NCI-H82 treated with DMSO at 0.1 percent for 48 hours (cell line): ENCODE results near the gene EXOSC1.
"Not testable (repeated sequence)": the region's sequence is repeated elsewhere in the genome, so short reads cannot be mapped to it uniquely, and the experiment has no call there.

Experiments
- DNase-seq: peaks from one replicate; lab custom pipeline; 2025; ENCODE audit not compliant: unreplicated experiment; lab: John Stamatoyannopoulos, UW

Gene EXOSC1

DNA sequence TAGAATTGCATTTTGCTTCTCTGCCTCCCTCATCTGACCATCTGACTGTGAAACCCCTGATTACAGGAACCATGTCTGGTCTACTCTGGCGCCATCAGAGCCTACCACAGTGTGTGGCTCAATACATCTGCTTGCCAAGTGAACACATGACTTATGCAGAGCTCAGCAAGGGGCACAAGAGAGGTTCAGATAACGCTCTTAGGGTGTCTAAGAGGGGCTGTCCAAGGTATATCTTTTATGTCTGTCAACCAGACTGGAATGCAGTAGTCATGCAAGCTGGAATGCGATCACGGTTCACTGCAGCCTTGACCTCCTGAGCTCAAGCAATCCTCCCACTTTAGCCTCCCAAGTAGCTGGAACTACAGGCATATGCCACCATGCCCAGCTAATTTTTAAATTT is 34.4 kb downstream of the EXOSC1 start:
- no peak for DNase-seq

DNA sequence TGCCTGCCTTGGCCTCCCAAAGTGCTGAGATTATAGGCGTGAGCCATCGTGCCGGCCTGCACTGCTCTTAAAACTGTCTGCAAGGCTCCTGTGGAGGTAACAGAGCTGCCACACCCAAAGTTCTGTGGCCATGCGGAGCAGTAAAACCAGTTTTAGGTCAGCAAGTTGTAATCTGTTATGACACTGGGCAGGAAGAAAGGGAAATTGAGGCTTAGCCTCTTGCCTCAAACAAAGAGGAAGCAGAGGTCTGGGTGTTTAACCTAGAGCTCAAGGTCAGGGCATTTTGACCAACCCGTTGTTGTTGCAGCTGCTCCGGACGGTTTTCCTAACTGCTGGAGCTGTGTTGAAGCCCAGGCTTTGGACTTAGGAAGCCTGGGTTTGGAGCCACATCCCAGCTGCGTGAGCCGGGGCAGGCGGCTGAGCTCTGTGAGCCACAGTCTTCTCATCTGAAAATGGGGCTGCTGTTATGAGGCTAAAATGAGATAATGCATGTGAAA is 37.3 kb downstream of the EXOSC1 start:
- no peak for DNase-seq

DNA sequence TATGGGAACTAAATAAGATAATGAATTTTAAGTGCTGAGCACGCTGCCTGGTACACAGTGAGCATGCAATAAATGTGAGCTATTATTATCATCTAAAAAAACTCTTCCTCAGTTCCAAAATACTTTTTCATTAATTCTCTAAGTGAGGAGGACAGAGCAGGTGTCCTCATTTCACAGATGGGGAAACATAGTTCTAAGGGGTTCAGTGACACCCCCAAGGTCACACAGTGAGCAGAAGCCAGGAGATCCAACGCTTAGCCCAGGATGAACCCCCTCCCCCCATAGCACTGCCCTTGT is 37.9 kb downstream of the EXOSC1 start:
- no peak for DNase-seq

DNA sequence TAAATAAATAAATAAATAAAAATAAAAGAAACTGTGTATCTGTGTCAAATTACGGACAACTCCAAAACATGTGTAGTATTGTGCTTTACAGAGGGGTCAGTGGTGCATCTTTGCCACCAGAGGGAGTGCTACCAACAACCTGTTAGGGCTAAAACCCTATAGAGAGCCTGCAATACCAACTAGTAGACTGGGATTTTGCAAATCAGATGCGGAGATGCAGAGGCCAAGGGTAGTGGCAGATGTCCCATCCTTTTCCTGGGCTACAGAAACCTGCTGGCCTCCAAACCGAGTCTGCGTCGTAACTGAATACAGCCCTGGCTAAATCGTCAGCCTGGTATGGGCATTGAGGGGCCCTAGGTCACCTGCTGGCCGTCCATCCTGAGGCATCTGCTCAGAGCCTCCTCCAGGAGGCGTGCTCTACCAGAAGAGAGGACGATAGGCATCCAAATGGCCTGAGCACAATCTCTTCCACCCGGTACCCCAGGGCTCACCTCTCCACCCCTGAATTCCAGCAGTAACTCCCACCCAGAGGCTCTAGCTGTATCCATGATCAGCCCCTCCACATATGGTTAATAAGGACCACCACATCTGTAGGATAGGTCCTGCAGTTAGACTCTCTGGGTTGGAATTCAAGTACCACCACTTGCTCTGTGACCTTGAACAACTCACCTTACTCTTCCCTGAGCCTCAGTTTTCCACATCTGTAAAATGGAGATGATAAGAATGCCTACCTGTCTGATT is 38.4 kb downstream of the EXOSC1 start:
- peak; percentile 87 for DNase-seq

DNA sequence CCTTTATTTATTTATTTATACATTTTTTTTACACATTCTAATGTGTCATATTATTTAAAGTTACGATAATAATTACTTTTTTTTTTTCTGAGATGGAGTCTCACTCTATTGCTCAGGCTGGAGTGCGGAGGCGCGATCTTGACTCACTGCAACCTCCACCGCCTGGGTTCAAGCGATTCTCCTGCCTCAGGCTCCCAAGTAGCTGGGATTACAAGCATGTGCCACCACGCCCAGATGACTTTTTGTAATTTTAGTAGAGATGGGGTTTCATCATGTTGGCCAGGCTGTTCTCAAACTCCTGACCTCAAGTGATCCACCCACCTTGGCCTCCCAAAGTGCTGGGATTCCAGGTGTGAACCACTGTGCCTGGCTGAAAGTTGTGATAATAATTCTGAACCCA is 39.3 kb downstream of the EXOSC1 start:
- DNase-seq: not testable (repeated sequence)

DNA sequence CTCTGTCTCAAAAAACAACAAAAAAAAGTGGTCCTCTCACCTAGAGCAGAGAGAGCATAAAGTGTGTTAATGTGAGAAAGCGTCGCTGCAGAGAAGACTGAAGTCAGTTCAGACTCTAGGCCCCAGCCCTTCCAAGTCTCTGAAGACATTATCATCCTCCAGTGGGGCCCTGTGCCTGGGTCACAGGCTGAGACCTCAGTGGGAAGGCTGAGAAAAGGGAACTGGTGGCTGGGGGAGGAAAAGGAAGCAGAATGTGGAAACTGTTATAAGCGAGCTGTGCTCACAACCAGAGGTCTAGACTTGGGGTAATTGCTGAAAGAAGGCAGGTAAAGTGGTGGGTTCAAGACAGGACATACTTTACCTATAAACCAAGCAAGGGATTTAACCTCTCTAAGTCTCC is 39.7 kb downstream of the EXOSC1 start:
- no peak for DNase-seq

DNA sequence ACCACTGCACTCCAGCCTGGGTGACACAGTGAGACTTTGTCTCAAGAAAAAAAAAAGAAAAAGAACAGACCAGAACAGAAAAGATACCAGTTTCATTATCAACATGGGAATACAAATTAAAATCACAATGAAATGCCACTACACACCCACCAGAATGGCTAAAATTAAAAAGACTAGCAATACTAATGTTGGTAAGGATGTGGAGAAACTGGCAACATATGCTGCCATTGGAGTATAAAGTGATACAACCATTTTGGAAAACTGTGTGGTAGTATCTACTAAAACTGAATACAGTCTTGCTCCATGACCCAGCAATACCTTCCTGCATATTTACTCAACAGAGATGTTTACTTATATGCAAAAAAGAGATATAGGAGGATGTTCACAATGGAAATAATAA is 41.8 kb downstream of the EXOSC1 start:
- no peak for DNase-seq

DNA sequence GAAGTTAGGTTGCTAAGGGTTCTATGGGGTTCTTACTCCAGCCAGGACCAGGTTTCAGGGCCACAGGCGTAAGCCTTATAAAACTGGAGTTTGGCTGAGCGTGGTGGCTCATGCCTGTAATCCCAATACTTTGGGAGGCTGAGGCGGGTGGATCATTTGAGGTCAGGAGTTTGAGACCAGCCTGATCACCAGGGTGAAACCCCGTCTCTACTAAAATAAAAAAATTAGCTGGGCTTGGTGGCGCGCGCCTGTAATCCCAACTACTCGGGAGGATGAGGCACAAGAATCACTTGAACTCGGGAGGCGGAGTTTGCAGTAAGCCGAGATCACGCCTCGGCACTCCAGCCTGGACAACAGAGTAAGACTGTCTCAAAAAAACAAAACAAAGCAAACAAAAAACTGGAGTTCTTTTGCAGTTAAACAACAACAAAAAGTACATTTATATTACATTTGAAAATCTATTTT is 44.3 kb downstream of the EXOSC1 start:
- DNase-seq: no peak

DNA sequence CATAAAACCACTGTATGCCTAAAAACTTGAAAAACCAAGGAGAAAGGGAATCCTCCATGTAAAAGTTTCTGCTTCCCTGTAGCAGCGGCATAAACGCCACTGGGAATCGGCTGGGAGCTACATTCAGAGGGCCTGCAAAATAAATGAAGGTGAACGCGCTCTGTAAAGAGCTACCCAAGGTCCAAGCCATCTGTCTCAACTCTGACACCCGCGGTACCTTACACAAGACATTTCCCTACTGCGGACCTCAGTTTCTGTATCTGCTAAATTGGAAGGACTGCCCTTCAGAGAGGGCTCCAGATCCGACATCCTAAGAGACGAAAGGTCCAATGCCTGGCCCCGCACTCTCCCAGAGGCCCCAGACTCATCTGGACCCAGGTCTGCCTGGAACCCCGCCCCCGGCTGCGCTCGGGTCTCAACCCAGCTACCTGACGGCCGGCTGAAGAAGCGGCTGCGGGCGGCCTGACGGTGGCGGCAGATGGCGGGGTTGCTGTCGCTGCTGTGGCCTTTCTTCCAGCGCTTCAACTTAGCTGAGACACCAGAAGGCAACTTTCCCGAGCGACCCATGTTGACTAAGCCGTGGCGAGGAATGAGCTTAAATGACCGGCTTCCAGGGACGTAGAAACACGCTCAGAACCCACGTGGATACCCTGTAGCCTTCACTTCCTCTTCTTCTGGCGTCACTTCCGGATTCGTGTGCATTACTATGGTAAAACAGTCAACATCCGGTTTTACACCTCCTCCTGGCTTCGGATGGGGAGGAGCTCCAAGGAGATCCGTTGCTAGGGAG is 44.9 kb downstream of the EXOSC1 start, which contains the start of gene RRP12:
RRP12 (minus strand) TSS at position 676 of the 790 bp plus-strand sequence; CDS start at position 567, 109 bp downstream.
- DNase-seq: peak; percentile 90

DNA sequence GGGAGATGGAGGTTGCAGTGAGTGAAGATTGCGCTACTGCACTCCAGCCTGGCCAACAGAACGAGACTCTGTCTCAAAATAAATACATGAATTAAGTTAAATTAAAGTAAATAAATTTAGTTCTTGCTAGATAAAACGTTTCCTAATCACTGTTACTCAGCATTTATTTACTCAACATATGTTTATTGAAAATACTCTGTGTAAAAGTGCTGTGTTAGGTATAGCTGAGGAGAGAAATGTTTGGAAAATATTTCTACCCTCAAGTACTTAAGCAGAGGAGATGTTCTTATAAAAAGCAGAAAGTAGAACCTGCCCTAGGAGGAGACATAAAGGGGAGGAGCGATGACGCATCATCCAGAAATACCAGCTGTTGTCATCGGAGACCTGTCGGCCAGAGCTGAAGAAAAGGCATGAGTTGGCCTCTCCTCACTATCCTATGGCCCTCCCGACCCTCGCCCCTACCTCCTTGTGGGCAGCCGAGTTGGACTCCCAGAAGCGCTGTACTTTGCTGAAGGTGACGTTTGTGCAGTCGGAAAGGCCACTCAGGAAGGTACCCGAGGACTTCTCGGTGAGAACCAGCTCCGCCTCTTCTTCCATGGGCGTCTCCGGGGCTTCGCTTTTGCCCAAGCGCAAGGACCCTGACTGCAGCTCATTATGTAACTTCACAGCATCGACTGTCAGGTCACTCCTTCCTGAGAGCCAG is 45.8 kb downstream of the EXOSC1 start:
- DNase-seq: no peak

DNA sequence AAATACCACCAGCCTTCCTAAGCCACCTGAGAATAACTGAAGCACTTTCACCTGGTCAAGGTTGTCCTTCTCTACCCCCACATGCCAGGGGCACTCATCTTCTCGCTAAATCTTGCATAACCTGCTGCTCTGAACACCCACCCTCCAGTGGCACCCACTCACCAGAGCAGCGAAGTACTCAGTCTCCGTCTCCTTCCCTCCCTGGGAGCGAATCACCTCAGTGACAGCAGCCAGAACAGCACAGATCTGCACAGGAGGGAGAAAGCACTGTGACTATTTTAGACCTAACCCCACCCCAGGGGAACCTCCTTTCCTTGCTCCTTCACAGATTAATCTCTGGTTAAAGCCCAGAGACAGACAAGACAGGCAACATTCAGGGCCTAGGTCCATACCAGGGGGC is 49.8 kb downstream of the EXOSC1 start:
- no peak for DNase-seq

DNA sequence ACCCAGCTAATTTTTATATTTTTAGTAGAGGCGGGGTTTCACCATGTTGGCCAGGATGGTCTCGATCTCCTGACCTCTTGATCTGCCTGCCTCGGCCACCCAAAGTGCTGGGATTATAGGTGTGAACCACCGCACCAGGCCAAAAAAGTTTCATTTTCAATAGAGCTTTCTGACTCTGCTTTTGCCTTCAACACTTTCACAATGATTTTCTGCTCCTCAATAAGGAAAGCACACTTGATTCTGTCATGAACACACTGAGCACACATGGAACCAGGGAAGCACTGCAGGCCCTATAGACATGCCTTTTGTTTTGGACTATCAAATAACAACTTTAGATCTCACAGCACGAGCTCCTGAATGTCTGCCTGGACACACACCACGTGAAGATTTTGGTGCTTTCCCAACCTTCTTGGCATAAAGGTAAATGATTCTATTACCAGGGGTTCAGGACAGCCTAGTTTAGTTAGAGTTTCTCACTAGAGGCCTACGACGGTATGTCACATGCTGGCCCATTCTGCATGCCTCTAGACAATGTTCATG is 52.7 kb downstream of the EXOSC1 start:
- DNase-seq: no peak

DNA sequence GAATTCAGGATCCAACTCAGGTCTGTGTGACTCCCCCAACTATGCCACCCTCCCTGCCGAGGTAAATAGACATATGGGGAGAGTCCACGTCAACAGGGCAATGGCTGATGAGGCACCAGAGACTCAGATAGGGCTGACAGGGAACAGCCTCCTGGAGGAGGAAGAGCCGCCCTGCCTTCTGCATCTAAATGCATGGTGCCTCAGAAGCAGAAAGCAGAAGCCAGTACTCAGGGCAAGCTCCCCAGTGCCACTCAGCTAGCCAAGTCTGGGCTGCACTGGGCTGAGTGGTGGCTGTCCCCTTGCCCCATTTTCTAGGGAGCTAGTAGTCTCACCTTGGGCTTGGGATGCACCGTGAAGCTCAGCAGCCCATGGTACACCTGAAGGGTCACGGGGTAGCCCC is 55.7 kb downstream of the EXOSC1 start:
- no peak for DNase-seq

DNA sequence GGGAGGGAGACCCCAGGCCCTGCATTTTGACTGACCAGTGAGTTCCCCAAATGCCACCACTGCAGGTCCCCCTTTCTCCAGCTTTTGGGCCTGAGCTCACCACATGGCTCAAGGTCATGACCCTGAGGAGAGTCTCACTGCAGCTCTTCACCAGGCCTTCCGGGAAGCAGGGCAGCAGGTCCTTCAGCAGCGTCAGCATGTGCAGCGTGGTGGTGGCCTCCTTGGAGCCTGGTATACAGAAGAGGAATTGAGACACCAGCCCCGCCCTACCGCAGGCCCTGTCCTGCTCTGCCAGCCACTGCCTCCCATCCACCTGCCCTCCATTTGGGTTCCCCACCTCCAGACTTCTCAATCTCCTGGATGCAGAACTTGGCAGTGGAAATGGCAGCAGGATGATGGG is 57.7 kb downstream of the EXOSC1 start:
- DNase-seq: no peak
